HG02798 (cell line): ENCODE measurements around the gene TMEM11.

ENCODE experiments used
- ATAC-seq: cut with Tn5 transposase; IDR thresholded peaks from one replicate; pipeline ENCODE4 v1.9.1; 2021; ENCODE audit warnings: mild to moderate bottlenecking; ENCODE audit not compliant: unreplicated experiment, poor library complexity

The TMEM11 gene

DNA sequence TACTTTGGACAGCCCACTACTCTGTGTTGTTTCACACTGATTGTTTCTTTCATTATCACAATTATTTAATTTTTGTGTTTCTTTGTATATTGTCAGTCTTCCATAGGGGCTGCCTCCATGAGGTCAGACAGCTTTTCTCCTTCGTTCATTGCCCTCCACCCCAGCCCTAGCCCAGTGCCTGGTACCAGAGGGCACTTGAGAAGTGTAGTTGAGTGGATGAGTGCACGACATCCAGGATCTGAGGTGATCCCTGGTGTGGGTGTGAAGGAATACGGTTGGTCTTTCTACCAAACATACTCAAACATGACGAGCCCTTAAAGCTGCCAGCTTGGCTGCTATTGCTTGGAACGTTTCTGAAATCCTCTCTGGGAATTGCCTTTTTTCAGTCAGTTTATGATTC lies 49.3 kb downstream of the TMEM11 start:
- ATAC-seq, result no peak

DNA sequence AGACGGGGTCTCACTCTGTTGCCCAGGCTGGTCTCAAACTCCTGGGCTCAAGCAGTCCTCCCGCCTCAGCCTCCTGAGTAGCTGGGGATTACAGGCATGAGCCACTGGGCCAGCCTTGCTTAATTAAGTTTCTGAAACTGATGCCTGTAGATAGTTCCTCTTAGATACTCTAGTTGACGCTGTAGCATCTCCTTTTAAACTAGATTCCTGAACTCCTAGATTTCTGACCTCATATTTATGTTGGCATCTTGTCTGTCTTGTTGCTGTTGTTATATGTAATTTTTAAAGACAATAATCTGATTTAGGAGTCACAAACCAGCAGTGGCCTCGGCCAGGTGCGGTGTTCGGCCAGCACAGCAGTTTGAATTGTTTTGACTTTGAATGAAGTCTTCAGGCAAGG lies 49.7 kb downstream of the TMEM11 start:
- ATAC-seq, result no peak

DNA sequence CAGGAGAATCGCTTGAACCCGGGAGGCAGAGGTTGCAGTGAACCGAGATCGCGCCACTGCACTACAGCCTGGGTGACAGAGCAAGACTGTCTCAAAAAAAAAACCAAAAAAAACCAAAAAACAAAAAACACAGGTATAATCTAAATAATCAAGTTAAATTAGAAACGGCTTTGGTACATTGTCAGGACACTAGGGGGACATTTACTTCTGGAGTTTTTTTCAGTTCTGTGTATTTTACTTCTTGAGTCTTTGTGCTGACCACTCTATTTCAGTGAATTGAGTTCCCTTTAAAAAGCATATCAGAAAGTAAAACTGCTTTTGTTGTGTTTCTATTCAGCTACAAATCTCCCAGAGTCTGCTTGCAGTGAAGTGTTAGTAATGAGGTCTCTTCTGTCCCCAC lies 50.9 kb downstream of the TMEM11 start:
- no peak for ATAC-seq

DNA sequence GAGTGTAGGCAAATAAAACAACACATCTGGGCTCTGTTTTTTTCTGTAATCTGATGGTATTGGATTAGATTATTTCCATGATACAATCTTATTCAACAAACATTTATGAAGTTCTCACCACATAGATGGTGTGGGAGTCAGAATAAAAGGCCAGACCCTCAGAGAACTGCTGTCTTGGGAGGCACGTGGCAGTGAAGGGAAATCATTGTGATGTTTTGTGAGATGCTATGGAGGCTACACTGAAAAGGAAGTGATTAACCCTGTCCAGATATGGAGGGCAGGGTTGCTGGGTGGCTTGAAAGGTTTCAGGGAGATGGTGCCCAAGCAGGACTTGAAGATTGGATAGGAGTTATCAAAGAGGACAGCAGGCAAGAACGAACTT lies 51.6 kb downstream of the TMEM11 start:
- no peak for ATAC-seq

DNA sequence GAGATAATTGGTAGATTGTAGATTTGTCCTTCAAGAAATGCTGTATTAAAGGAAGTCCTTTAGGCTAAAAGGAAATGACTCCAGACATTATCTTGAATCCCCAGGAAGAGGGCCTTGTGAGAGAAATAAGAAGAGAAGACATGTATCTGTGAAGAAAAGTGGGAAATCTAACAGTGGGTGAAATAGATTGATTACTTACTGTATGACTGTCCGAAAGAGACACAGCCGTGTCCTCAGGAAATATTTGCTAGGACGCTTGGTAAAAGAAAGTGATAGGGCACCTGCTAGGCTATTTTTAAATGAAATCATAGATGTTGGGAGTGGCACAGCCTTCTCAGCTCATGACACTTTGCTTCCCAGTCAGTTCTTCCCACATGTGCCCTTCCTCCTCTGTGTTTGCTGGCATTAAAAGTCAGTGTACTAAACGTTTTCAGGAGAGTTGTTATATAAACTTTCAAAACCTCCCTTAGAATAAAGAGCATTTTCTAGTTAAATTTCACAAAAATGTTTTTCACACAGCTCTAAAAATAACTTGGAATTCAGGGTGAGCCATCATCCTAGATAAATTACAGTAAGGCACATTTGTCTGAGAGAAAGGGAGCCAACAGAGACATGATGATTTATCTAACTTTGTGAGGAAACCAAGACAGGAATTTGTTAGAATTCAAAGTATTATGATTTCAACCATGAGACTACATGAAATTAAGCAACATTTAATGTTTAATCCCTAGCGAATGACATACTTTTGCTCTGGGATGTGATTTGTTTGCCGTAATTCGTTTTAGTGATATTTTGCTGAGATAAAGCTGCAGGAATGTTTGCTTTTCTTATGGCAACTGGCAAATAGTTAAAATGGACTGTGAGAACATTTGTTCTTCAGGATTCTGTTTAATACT lies 52.2 kb downstream of the TMEM11 start:
- ATAC-seq, result no peak

DNA sequence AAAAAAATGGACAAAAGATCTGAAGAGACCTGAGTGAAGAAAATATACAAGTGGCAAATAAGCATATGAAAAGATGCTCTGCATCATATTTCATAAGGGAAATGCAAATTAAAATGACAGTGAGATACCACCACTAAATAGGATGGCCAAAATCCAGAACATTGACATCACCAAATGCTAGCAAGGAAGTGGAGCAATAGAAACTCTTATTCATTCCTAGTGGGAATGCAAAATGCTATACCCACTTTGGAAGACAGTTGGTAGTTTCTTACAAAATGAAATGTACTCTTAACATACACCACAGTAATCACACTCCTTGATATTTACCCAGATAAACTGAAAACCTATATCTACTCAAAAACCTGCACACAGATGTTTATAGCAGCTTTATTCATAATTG lies 53.6 kb downstream of the TMEM11 start:
- no peak for ATAC-seq

DNA sequence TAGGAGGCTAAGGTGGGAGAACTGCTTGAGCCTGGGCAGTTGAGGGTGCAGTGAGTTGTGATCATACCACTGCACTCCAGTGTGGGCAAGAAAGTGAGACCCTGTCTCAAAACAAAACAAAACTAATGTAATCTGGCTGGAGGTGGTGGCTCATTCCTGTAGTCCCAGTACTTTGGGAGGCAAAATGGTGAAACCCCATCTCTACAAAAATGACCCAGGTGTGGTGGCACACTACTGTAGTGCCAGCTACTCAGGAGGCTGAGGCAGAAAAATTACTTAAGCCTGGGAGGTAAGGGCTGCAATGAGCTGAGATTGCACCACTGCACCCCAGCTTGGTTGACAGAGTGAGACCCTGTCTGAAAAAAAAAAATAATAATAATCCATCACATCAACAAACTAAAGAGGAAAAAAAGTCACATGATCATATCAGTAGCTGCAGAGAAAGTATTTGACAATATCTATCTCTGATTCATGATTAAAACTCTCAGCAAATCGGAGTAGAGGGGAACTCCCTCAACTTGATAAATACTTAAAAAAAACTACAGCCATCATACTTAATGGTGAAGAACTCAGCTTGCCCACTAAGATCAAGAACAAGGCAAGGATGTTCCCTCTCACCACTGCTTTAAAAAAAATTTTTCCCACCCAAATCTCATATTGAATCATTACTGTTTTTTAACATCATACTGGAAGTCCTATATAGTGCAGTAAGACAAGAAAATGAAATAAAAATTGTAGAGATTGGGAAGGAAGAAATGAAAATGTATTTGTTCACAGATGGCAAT lies 56.2 kb downstream of the TMEM11 start:
- no peak for ATAC-seq

DNA sequence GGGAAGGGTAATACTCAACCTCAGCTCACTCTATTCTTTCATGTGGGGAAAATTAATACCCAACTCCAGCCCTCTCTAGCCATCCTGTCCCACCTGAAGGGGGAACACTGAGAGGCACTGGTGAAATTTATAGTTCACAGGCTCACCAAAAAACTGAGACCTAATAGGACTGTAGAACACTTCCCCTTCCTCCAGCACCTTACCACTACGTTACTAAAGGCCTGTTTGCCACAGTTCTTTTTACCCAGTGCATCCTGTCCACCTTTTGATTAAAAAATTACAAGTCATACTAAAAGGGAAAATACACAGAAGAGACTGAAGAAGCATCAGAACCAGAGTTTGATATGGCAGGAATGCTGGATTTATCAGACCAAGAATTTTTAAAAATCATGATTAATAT lies 61.2 kb downstream of the TMEM11 start:
- no peak for ATAC-seq

DNA sequence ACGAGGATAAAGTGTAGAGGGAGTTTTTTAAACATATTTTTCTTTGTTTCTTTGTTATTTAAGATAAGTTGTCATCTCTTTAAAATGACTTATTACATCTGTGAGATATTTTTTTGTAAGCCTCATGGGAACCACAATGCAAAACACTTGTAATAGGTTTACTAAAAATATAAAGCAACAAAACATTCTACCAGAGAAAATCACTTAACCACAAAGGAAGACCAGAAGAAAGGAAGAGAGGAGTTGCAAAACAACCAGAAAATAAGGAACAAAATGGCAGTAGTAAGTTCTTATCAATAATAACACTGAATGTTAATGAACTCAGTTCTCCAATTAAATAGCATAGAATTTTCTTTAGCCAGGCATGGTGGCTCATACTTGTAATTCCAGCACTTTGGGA lies 64.3 kb downstream of the TMEM11 start:
- ATAC-seq, result no peak
